Skin of body (tissue), 2 donors: ENCODE data around the gene NEMF. TPM values are rescaled to one million over a fixed set of nuclear protein-coding genes. Genes with fewer than 3 reads are reported as not detected.
"Not testable (repeated sequence)": the region's sequence is repeated elsewhere in the genome, so short reads cannot be mapped to it uniquely, and the experiment has no call there.

Source experiments
- DNase-seq: peaks from one replicate; lab custom pipeline; 2025; lab: John Stamatoyannopoulos, UW
- total RNA-seq: library from RNA; depleted of rRNA; stranded (reverse); fragments of >200 nt; gene quantifications from one replicate; pipeline ENCODE4 v1.2.3, GENCODE V29; 2014

The NEMF gene
- total RNA-seq, 1 donor from 2014 or later = 115 TPM

DNA sequence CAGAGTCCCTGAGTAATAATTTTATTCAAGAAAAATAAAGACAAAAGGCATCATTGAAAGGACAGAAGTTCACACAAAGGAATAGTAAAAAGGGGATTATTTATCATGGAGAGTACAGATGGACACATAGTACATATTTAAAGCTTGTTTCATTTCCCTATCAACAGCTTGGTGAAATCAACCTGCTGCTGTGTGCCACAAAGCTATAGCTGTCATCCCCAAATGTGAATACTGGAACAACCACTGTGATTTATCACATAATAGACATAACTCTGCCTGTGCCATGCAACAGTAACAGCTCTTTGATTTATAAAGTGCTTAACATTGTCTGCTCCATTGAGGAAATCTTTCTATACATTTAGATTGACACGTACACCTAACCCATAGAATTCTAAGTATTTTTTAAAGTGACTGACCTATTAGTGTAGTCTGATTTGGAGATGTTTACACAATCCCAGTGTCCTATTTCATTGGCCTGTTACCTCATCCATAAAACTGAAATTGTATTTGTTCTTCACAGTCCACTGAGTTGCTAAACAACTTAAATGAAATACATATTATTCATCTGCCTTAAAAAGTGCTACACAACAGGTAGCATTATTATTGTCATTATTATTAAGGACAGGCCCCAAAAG is 3.3 kb downstream of the NEMF start:
- DNase-seq = no peak

DNA sequence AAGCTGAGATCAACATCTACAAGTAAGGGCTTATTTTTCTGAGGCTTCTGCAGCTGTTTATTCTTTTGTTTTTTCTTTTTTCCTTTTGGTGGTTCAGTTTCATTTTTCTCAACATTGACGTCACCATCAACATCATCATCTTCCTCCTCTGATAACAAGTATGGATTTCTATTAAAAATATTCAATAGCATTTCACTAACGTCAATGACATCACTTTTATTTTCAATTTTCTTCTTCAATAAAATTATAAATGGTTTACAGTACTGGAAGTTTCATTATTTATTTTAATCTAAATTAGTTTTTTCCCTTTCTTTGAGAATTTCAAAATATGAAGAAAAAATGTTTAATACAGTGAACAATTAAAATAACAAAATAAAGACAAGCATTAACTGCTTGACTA is 23.9 kb downstream of the NEMF start:
- no peak for DNase-seq

- no peak for DNase-seq
Measured at GRCh38 chr14:49820176-49820575, 32.4 kb downstream of the NEMF start.

DNA sequence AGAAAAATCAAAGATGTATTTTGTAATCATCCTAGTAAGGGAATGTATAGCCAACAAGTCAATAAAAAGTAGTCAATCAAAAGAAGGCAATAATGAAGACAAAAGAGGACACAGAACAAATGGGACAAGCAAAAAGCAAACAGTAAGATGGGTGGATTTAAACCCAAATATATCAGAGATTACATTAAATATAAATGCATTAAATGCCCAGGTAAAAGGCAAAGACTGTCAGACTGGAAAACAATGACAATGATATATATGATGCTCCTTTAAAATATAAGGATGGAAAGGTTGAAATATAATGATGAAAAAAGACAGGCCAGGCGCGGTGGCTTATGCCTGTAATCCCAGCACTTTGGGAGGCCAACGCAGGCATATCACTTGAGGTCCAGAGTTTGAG is 35.7 kb downstream of the NEMF start:
- no peak for DNase-seq

DNA sequence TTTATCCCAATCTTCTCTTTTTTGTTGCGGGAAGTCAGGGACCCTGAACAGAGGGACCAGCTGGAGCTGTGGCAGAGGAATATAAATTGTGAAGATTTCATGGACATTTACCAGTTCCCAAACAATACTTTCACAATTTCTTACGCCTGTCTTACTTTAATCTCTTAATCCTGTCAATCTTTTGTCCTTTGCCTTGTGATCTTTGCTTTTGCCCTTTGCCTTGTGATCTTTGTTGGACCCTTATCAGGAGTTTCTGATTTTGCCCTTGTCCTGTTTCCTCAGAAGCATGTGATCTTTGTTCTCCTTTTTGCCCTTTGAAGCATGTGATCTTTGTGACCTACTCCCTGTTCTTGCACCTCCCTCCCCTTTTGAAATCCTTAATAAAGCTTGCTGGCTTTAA is 36.5 kb downstream of the NEMF start:
- not testable (repeated sequence) for DNase-seq

DNA sequence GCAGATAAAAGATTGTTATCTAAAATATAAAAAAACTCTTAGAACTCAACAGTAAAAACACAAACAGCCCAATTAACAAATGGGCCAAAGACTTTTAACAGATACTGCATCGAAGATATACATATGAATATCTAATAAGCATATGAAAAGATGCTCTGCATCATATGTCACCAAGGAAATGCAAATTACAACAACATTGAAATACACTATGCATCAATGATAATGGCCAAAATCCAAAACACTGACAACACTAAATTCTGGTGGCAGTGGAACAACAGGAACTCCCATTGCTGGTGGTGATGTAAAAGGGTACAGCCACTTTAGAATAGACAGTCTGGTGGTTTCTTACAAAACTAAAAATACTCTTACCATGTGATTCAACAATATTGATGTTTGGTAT is 43.8 kb downstream of the NEMF start:
- DNase-seq = no peak

DNA sequence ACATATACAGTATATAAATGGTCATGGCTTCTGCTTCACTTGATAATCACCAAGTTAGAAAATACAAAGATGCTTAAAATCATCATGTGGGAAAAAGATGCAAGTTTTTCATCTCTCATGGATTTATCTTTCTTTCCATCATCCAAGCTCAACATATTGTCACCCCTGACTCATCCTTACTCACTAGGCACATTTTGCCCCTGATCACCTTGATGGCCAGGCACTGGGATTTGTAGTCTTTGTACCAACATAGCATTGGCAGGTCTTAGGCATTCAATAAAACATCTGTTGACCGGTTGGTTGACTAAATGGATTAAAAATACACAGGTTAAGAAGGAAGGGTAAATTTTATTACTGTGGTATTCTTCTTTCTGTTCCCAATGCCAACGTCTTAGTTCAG is 56.6 kb downstream of the NEMF start:
- DNase-seq = no peak

GRCh38 chr14:49792618-49793017 is 60.0 kb downstream of the NEMF start:
- no peak for DNase-seq

DNA sequence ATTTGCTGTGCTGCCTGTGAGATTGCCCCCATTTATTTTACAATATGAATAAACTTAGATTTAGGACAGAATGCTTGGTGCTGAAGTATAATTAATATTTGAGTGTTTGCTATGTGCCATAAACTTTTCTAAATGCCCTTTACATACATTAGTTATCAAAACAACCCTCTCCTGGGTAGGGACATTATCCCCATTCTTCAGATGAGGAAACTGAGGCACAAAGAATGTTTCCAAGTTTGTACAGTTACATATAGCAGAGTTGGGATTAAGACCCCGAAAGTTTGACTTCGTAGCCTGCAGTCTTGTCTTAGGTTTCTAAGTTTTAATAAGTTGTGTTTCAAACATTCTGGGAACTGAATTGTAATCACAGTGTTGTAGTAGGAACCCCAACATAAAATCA is 66.3 kb downstream of the NEMF start:
- DNase-seq = no peak

DNA sequence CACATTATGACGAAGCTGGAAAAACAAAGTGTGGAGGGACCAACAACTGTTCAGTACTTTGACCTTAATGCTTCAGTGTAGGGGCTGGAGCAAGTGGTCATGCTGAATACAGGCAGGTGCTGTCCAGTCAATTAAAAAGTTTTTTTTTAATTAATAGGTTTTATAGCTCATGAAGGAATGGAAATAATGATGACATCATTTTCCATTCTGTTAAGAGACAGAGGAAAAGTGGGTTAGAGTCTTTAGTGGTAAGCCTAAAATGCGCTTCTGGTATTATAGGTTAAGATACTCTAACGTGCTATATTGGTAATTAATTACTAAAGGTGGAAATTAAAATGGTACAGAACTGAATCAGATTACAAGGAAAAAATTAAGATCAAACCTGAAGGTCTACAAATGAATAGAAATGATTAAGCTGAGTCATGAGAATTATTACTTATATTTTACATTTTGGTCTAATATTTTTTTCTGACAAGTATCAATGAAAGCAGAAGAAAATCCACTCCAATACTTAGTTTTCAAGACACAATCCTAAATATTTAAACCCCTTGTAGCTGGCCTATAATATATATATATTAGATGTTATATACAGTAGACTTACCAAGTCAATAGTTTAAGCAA is 69.1 kb downstream of the NEMF start:
- no peak for DNase-seq

DNA sequence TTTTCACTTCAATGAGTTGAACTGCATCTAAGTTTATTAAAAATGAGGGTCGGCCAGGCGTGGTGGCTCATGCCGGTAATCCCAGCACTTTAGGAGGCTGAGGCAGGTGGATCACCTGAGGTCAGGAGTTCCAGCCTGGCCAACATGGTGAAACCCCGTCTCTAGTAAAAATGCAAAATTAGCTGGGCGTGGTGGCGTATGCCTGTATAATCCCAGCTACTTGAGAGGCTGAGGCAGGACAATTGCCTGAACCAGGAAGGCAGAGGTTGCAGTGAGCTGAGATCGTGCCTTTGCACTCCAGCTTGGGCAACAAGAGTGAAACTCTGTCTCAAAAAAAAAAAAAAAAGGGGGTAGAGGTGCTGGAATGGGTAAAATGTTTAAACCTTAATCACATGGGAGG is 71.5 kb downstream of the NEMF start:
- DNase-seq = not testable (repeated sequence)

DNA sequence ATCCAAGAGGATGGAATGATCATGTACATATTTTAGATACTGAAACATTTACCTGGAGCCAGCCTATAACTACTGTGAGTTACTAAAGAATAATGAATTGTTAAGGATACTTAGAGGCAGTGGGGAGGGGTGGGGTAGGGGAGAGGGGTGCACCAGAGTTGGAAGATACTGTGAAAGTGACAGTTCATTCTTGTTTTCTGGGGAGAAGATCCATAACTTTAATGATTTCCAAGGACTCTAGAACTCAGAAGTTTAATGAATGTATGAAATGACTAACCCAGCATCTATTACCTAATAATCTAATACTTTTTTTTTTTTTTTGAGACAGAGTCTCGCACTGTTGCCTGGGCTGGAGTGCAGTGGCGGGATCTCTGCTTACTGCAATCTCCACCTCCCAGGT is 74.2 kb downstream of the NEMF start:
- no peak for DNase-seq

GRCh38 chr14:49774106-49774505 is 78.5 kb downstream of the NEMF start:
- DNase-seq = no peak

GRCh38 chr14:49771691-49772090 is 80.9 kb downstream of the NEMF start:
- not testable (repeated sequence) for DNase-seq

GRCh38 chr14:49770212-49770817 is 82.3 kb downstream of the NEMF start:
- DNase-seq = no peak

DNA sequence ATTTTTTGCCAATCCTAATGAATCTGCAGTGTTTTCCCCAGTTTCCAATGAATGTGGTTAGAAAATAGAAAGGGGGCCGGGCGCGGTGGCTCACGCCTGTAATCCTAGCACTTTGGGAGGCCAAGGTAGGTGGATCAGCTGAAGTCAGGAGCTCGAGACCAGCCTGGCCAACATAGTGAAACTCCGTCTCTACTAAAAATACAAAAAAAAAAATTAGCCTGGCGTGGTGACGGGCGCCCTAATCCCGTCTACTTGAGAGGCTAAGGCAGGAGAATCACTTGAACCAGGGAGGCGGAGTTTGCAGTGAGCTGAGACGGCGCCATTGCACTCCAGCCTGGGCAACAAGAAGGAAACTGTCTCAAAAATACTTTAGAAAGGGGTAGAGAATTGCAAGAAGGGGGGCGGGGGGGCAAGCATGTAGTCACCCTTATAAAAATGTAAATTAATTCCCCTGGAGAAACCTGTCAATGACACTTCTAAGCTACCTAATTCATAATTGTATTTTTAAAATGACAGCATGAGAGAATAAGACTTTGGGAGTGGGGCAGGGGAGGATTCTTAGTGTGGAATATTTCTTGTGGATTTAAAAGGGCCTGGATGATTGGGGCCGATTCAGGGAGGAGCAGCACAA is 82.9 kb downstream of the NEMF start:
- DNase-seq = no peak

DNA sequence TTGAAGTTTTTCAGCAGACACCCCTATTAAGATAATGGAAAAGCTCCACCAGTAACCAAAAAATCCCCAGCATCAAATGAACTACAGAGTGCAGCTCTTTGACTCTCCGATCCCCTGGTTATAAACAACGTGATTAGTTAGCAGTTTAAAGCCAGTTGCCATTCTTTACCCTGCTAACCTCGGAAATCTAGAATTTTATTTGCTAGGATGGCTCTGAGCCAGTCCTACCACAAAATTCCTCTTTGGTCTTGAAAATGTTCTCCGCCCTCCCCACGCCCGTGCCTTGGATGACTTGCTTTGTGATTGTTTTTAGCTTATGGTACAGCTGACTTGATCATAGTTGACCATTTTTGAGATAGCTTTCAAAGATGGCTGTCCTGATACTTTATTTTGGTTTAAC is 83.4 kb downstream of the NEMF start:
- DNase-seq = no peak

GRCh38 chr14:49768301-49769121 is 84.1 kb downstream of the NEMF start:
- DNase-seq = peak; percentile 5

DNA sequence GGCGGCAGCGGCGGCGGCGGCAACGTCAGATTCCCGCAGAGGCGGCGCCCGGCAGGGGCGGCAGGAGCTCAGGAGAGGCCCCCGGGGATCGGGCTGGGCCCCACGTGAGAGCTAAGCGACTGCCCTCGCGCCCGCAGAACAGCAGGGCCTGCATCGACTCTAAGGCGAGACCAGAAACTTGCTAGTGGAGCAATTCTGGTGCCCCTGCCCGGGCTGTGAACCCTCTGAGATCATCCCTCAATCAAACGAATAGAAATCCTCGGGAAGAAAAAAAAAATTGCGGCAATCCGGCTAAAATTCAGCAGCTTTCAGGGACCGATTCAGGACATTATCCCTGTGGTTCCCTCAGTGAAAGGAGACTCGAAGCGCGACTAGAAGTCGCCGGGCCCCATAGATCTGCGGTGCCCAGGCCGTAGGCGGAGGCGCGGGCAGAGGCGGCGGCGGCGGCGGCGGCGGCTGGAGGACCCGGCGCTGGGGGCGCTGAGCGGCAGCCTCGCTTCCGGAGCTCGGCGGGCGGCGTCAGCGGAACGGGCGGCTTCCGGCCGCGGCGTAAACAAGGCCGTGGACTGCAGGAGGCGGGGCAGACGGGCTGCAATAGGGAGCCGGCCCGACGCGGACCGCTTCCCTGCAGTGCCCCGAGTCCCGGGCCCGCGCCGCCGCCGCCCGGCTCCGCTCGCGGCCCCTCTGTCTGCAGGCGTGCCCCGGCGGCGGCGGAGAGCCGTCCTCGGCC is 84.9 kb downstream of the NEMF start, which contains the start of gene KLHDC2:
Gene KLHDC2 (plus strand): TSS at position 583 of the 730 bp plus-strand sequence. CDS start 316 bp downstream, outside the sequence.
- DNase-seq = peak; percentile 81

- DNase-seq = peak; percentile 81
Measured at GRCh38 chr14:49767270-49767570, 85.4 kb downstream of the NEMF start.

GRCh38 chr14:49766839-49767238 is 85.7 kb downstream of the NEMF start:
- DNase-seq = no peak
